HFF-Myc (cell line): ENCODE measurements around the gene APOBEC3B.
"Not testable (repeated sequence)": the region's sequence is repeated elsewhere in the genome, so short reads cannot be mapped to it uniquely, and the experiment has no call there.

ENCODE experiments used
- DNase-seq: peaks from one replicate; pipeline ENCODE4 v3.0.0-alpha.2; 2011; ENCODE audit warnings: low read depth; ENCODE audit errors: extremely low read depth
- H3K4me3 ChIP-seq: replicated peaks from 2 replicates; pipeline ENCODE4 v1.5.1; 2011; ENCODE audit warnings: low read depth, mild to moderate bottlenecking, control low read depth, low read length
- CTCF ChIP-seq: IDR thresholded peaks from 2 replicates; pipeline ENCODE4 v1.5.1; 2012; ENCODE audit warnings: mild to moderate bottlenecking, low read depth, low read length, control low read depth; ENCODE audit errors: missing control alignments

Gene APOBEC3B

GRCh38 chr22:38955250-38955905 is 26.8 kb upstream of the APOBEC3B start:
- DNase-seq: no peak
- TF ChIP-seq CTCF: no peak
- H3K4me3 ChIP-seq: no peak overlapping the region

- no peak for TF ChIP-seq CTCF
- H3K4me3 ChIP-seq: no peak overlapping the region
- DNase-seq: no peak
Observed at GRCh38 chr22:38955926-38956325, 26.2 kb upstream of the APOBEC3B start.

GRCh38 chr22:38956551-38956950 is 25.6 kb upstream of the APOBEC3B start:
- H3K4me3 ChIP-seq: no peak overlapping the region
- no peak for DNase-seq
- TF ChIP-seq CTCF: no peak

GRCh38 chr22:38957046-38957770 is 24.9 kb upstream of the APOBEC3B start, which contains the start of gene APOBEC3A:
Gene APOBEC3A (plus strand): TSS chr22:38957609. CDS start chr22:38957692, 83 bp downstream.
- H3K4me3 ChIP-seq: no peak within 1 kb of the TSS
- no peak for TF ChIP-seq CTCF
- no peak for DNase-seq

- H3K4me3 ChIP-seq: no peak overlapping the region
- DNase-seq: no peak
- no peak for TF ChIP-seq CTCF
Observed at GRCh38 chr22:38957808-38958650, 24.1 kb upstream of the APOBEC3B start.

GRCh38 chr22:38958651-38958943 is 23.6 kb upstream of the APOBEC3B start:
- not testable (repeated sequence) for DNase-seq, H3K4me3 ChIP-seq

GRCh38 chr22:38959590-38959989 is 22.6 kb upstream of the APOBEC3B start:
- no peak overlapping the region for H3K4me3 ChIP-seq
- no peak for DNase-seq
- no peak for TF ChIP-seq CTCF

- DNase-seq, H3K4me3 ChIP-seq: not testable (repeated sequence)
Observed at GRCh38 chr22:38960673-38961072, 21.5 kb upstream of the APOBEC3B start.

GRCh38 chr22:38963291-38963738 is 18.8 kb upstream of the APOBEC3B start:
- H3K4me3 ChIP-seq, DNase-seq: not testable (repeated sequence)
